Tibial nerve (tissue), 4 donors: ENCODE data around the gene PRR35.

Source experiments
- CTCF ChIP-seq, 5 experiments: fragments of 200-600 bp in 3 of 5; fragments of 450-650 bp in 2 of 5; sonication (generic) in 3 of 5; IDR thresholded peaks; one replicate each; pipeline ENCODE4 v1.5.1; 2016 to 2019; ENCODE audit warnings: antibody characterized with exemption in 5 of 5, mild to moderate bottlenecking in 3 of 5, moderate library complexity in 2 of 5
- EP300 ChIP-seq, 2 donors: sonication (generic); formaldehyde crosslinking; IDR thresholded peaks; one replicate each; pipeline ENCODE4 v1.6.1; 2017; ENCODE audit warnings: antibody characterized with exemption in 2 of 2, mild to moderate bottlenecking in 1 of 2
- POLR2A ChIP-seq, 2 donors: fragments of 450-650 bp; IDR thresholded peaks; one replicate each; pipeline ENCODE4 v1.6.1; 2017; ENCODE audit warnings: antibody characterized with exemption in 2 of 2, mild to moderate bottlenecking in 2 of 2, moderate library complexity in 2 of 2

- TF ChIP-seq CTCF (IDR thresholded peaks at IDR 0.05): no peak
- TF ChIP-seq POLR2A (IDR thresholded peaks at IDR 0.05): no peak
- no peak for TF ChIP-seq EP300 (IDR thresholded peaks at IDR 0.05)
Observed at GRCh38 chr16:548586-548985, 11.6 kb upstream of the PRR35 start.
